DND-41 (cell line): ENCODE data around the gene SORBS1.

ENCODE experiments used
- CTCF ChIP-seq: IDR thresholded peaks from 2 replicates; pipeline ENCODE4 v1.5.1; 2012; ENCODE audit warnings: borderline replicate concordance, low read length, moderate library complexity, mild to moderate bottlenecking; ENCODE audit not compliant: poor library complexity, severe bottlenecking; ENCODE audit errors: extremely low read depth
- EZH2 ChIP-seq: IDR thresholded peaks from 3 replicates; pipeline ENCODE4 v1.6.1; 2012; ENCODE audit warnings: borderline replicate concordance, low read depth, mild to moderate bottlenecking, moderate library complexity, low read length, inconsistent platforms; ENCODE audit not compliant: severe bottlenecking

- TF ChIP-seq CTCF (no peak), EZH2 (no peak)
Measured at GRCh38 chr10:95605163-95605562, 44.0 kb upstream of the SORBS1 start.
